ENCODE results near the gene SMARCB1.

SMARCB1 gene

GRCh38 chr22:23877566-23877965 is 90.8 kb downstream of the SMARCB1 start:
- no peak overlapping the region for H3K4me3 ChIP-seq (ENCODE audit: low read depth, low read length)
- no peak for DNase-seq (ENCODE audit: low read depth)
- no peak for TF ChIP-seq CTCF (IDR thresholded peaks at IDR 0.05; ENCODE audit: low read depth, low read length, missing control alignments)
- in situ Hi-C loops (cut with HindIII; ENCODE audit: low sequenced_read_pairs), result no loop called here

- in situ Hi-C loops (cut with HindIII; ENCODE audit: low sequenced_read_pairs), result no loop called here
- no peak for DNase-seq (ENCODE audit: low read depth)
- H3K4me3 ChIP-seq (ENCODE audit: low read depth, low read length), result no peak overlapping the region
- TF ChIP-seq CTCF (IDR thresholded peaks at IDR 0.05; ENCODE audit: low read depth, low read length, missing control alignments), result no peak
Observed at GRCh38 chr22:23878219-23878618, 91.5 kb downstream of the SMARCB1 start.

- no peak for TF ChIP-seq CTCF (IDR thresholded peaks at IDR 0.05; ENCODE audit: low read depth, low read length, missing control alignments)
- no peak for DNase-seq (ENCODE audit: low read depth)
- H3K4me3 ChIP-seq (ENCODE audit: low read depth, low read length), result no peak overlapping the region
- in situ Hi-C loops (cut with HindIII; ENCODE audit: low sequenced_read_pairs), result no loop called here
Observed at GRCh38 chr22:23882370-23882769, 95.6 kb downstream of the SMARCB1 start.

GRCh38 chr22:23883658-23884057 is 96.9 kb downstream of the SMARCB1 start:
- in situ Hi-C loops (cut with HindIII; ENCODE audit: low sequenced_read_pairs), result no loop called here
- TF ChIP-seq CTCF (IDR thresholded peaks at IDR 0.05; ENCODE audit: low read depth, low read length, missing control alignments), result no peak
- no peak overlapping the region for H3K4me3 ChIP-seq (ENCODE audit: low read depth, low read length)
- DNase-seq (ENCODE audit: low read depth), result no peak

GRCh38 chr22:23884140-23884539 is 97.4 kb downstream of the SMARCB1 start:
- in situ Hi-C loops (cut with HindIII; ENCODE audit: low sequenced_read_pairs), result no loop called here
- TF ChIP-seq CTCF (IDR thresholded peaks at IDR 0.05; ENCODE audit: low read depth, low read length, missing control alignments), result no peak
- no peak for DNase-seq (ENCODE audit: low read depth)
- H3K4me3 ChIP-seq (ENCODE audit: low read depth, low read length), result no peak overlapping the region
